Measurements from ENCODE around the gene PPIF.

The PPIF gene

DNA sequence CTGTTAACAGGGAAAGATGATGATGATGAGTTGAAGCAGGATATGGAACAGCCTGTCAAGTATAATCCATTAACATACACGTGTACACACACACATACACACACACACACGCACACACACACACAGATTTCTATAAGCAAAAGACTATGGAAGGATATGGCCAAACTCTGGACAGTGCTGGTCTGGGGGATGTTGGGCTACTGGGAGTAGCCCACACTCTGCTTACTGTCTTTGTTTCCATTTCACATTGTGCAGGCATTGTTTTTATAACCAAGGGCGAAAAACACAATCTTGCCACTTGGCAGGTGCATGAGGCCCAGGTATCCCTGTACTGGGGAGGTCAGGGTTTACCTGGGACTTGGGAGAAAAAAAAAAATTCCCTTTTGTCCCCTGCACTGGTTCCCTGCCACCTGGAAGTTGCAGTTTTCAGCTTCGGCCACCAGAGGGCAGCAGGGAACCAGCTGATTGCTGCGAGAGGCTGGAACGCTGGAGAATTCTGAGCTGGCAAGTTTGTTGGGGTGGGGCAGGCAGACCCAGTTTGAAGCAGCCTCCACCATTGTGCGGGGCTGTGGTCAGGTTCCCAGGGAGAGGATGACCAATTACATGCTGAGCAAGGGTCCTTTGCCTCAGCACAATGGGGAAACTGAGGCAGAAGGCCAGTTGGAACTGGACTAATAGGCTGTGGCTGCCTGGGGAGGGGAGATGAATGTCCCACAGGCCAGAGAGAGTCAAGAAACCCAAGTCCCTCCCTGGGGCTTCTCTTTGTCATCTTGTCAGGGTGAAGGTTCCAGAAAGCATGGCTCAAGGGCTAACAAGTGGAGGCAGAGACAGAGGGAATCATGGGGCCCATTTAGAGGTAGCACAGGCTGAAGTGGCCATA is 27.3 kb downstream of the PPIF start (continued):
- TF ChIP-seq GLIS1 (tag by site-specific recombination; IDR thresholded peaks at IDR 0.05) (peak; percentile 38; the same call in 1 of the 2 replicates), PRDM10 (tag by site-specific recombination; IDR thresholded peaks at IDR 0.05) (no peak), ZBTB17 (tag by site-specific recombination; IDR thresholded peaks at IDR 0.05) (no peak), ZNF221 (tag by site-specific recombination; IDR thresholded peaks at IDR 0.05; ENCODE audit: borderline replicate concordance) (no peak), ZNF785 (tag by site-specific recombination; IDR thresholded peaks at IDR 0.05) (no peak), ZNF223 (tag by site-specific recombination; IDR thresholded peaks at IDR 0.05) (0 out of 2 replicates have a peak, but pooled peaks have one; percentile 15), ZNF449 (tag by site-specific recombination; IDR thresholded peaks at IDR 0.05) (no peak), ZNF837 (tag by site-specific recombination; IDR thresholded peaks at IDR 0.05) (no peak), ZNF18 (tag by site-specific recombination; IDR thresholded peaks at IDR 0.05) (no peak), SP7 (tag by site-specific recombination; IDR thresholded peaks at IDR 0.05) (peak; percentile 36; the same call in 1 of the 2 replicates), ZNF426 (tag by site-specific recombination; IDR thresholded peaks at IDR 0.05) (no peak), ZNF596 (tag by site-specific recombination; IDR thresholded peaks at IDR 0.05) (no peak), ZNF16 (tag by site-specific recombination; IDR thresholded peaks at IDR 0.05; ENCODE audit: low read depth) (no peak), SCRT1 (tag by site-specific recombination; IDR thresholded peaks at IDR 0.05; ENCODE audit: borderline replicate concordance) (no peak), SCRT2 (tag by site-specific recombination; IDR thresholded peaks at IDR 0.05) (no peak)
- TF ChIP-seq, protein P1, sequence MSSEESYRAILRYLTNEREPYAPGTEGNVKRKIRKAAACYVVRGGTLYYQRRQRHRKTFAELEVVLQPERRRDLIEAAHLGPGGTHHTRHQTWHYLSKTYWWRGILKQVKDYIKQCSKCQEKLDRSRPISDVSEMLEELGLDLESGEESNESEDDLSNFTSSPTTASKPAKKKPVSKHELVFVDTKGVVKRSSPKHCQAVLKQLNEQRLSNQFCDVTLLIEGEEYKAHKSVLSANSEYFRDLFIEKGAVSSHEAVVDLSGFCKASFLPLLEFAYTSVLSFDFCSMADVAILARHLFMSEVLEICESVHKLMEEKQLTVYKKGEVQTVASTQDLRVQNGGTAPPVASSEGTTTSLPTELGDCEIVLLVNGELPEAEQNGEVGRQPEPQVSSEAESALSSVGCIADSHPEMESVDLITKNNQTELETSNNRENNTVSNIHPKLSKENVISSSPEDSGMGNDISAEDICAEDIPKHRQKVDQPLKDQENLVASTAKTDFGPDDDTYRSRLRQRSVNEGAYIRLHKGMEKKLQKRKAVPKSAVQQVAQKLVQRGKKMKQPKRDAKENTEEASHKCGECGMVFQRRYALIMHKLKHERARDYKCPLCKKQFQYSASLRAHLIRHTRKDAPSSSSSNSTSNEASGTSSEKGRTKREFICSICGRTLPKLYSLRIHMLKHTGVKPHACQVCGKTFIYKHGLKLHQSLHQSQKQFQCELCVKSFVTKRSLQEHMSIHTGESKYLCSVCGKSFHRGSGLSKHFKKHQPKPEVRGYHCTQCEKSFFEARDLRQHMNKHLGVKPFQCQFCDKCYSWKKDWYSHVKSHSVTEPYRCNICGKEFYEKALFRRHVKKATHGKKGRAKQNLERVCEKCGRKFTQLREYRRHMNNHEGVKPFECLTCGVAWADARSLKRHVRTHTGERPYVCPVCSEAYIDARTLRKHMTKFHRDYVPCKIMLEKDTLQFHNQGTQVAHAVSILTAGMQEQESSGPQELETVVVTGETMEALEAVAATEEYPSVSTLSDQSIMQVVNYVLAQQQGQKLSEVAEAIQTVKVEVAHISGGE (tag by site-specific recombination; conservative IDR thresholded peaks at IDR 0.05; ENCODE audit: low read depth): no peak
- TF ChIP-seq, protein P2, sequence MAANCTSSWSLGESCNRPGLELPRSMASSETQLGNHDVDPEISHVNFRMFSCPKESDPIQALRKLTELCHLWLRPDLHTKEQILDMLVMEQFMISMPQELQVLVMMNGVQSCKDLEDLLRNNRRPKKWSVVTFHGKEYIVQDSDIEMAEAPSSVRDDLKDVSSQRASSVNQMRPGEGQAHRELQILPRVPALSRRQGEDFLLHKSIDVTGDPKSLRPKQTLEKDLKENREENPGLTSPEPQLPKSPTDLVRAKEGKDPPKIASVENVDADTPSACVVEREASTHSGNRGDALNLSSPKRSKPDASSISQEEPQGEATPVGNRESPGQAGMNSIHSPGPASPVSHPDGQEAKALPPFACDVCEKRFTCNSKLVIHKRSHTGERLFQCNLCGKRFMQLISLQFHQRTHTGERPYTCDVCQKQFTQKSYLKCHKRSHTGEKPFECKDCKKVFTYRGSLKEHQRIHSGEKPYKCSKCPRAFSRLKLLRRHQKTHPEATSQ (tag by site-specific recombination; IDR thresholded peaks at IDR 0.05): no peak
- TF ChIP-seq, protein P3, sequence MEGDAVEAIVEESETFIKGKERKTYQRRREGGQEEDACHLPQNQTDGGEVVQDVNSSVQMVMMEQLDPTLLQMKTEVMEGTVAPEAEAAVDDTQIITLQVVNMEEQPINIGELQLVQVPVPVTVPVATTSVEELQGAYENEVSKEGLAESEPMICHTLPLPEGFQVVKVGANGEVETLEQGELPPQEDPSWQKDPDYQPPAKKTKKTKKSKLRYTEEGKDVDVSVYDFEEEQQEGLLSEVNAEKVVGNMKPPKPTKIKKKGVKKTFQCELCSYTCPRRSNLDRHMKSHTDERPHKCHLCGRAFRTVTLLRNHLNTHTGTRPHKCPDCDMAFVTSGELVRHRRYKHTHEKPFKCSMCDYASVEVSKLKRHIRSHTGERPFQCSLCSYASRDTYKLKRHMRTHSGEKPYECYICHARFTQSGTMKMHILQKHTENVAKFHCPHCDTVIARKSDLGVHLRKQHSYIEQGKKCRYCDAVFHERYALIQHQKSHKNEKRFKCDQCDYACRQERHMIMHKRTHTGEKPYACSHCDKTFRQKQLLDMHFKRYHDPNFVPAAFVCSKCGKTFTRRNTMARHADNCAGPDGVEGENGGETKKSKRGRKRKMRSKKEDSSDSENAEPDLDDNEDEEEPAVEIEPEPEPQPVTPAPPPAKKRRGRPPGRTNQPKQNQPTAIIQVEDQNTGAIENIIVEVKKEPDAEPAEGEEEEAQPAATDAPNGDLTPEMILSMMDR (tag by site-specific recombination; IDR thresholded peaks at IDR 0.05): peak; percentile 87
- TF ChIP-seq, protein P4, sequence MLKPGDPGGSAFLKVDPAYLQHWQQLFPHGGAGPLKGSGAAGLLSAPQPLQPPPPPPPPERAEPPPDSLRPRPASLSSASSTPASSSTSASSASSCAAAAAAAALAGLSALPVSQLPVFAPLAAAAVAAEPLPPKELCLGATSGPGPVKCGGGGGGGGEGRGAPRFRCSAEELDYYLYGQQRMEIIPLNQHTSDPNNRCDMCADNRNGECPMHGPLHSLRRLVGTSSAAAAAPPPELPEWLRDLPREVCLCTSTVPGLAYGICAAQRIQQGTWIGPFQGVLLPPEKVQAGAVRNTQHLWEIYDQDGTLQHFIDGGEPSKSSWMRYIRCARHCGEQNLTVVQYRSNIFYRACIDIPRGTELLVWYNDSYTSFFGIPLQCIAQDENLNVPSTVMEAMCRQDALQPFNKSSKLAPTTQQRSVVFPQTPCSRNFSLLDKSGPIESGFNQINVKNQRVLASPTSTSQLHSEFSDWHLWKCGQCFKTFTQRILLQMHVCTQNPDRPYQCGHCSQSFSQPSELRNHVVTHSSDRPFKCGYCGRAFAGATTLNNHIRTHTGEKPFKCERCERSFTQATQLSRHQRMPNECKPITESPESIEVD (tag by site-specific recombination; IDR thresholded peaks at IDR 0.05): no peak
